Naive thymus-derived CD8-positive, alpha-beta T cell (primary cell): ENCODE data around the gene RCOR3. TPM values are rescaled to one million over a fixed set of nuclear protein-coding genes. Genes with fewer than 3 reads are reported as not detected.
"Not testable (repeated sequence)": the region's sequence is repeated elsewhere in the genome, so short reads cannot be mapped to it uniquely, and the experiment has no call there.

ENCODE experiments used
- ATAC-seq, 2 donors: fragments of 150-1000 bp; cut with Tn5 transposase in 1 of 2; sonication (Bioruptor Pico), chemical (Tn5 transposase) in 1 of 2; 1 replicate in 1 of 2; 2 replicates in 1 of 2; pipeline ENCODE4 v1.10.0; 2021; ENCODE audit warnings: mild to moderate bottlenecking in 2 of 2, moderate library complexity in 2 of 2
- POLR2A ChIA-PET: fragments of 350-600 bp; sonication (Branson Sonifier 250); formaldehyde crosslinking; loops from one replicate; lab custom pipeline; 2021; ENCODE audit warnings: antibody characterized with exemption; lab: Charles Lee
- DNase-seq, 10 donors: peaks; one replicate each; pipeline versions ENCODE4 v3.0.0 to v3.0.0-alpha.2; 2020 to 2022
- H3K27ac Mint-ChIP-seq, 10 donors: one replicate each; pipeline ENCODE4 v1.8.0; 2020 to 2022; ENCODE audit warnings: mild to moderate bottlenecking in 10 of 10, mixed read lengths in 10 of 10, moderate library complexity in 4 of 10, inconsistent platforms in 1 of 10
- H3K27me3 Mint-ChIP-seq, 5 donors: one replicate each; pipeline ENCODE4 v1.8.0; 2021 to 2022; ENCODE audit warnings: mixed read lengths in 5 of 5
- H3K36me3 Mint-ChIP-seq, 3 donors: one replicate each; pipeline ENCODE4 v1.8.0; 2020 to 2022; ENCODE audit warnings: mixed read lengths in 3 of 3, mild to moderate bottlenecking in 2 of 3, inconsistent platforms in 1 of 3
- H3K4me1 Mint-ChIP-seq, 4 donors: one replicate each; pipeline ENCODE4 v1.8.0; 2021 to 2022; ENCODE audit warnings: mixed read lengths in 4 of 4
- H3K4me3 Mint-ChIP-seq, 10 donors: one replicate each; pipeline ENCODE4 v1.8.0; 2020 to 2022; ENCODE audit warnings: mild to moderate bottlenecking in 10 of 10, mixed read lengths in 10 of 10, moderate library complexity in 6 of 10, inconsistent platforms in 1 of 10
- H3K9me3 Mint-ChIP-seq, 9 donors: one replicate each; pipeline ENCODE4 v1.8.0; 2020 to 2022; ENCODE audit warnings: mixed read lengths in 9 of 9, mild to moderate bottlenecking in 3 of 9, inconsistent platforms in 1 of 9, moderate library complexity in 1 of 9
- polyA plus RNA-seq, 3 donors: library from polyadenylated mRNA; unstranded; fragments of 300-500 nt; fragmentation: Illumina TruSeq; gene quantifications; one replicate each; pipeline ENCODE4 v1.2.3, GENCODE V29; 2021
- total RNA-seq, 8 experiments: library from RNA in 2 of 8; stranded (reverse) in 2 of 8; gene quantifications; one replicate each; pipeline ENCODE4 v1.2.3 and lab custom pipeline; 2021 to 2026

Gene RCOR3
- total and polyA plus RNA-seq, 5 experiments from 2014 or later: 22.5 to 88.6 (median 29.3) TPM

DNA sequence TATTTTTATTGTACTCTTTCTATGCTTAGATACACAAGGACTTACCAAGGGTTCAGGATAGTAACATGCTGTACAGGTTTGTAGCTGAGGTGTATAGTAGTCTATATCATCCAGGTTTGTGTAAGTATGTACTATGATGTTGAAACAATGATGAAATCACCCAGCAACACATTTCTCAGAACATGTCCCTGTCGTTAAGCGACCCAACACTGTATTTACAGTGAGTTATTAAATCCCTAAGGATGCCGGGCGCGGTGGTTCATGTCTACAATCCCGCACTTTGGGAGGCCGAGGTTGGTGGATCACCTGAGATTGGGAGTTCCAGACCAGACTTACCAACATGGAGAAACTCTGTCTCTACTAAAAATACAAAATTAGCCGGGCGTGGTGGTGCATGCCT is 21.6 kb upstream of the RCOR3 start:
- Mint-ChIP-seq H3K9me3 (peaks cover 0 to 4% (median 0%) of the 10 kb centered on the region in 9 donors), H3K27ac (no peak overlapping the region), H3K4me3 (no peak overlapping the region), H3K36me3 (peaks cover 0 to 5% (median 0%) of the 10 kb centered on the region in 3 donors), H3K4me1 (no peaks in the 10 kb centered on the region), H3K27me3 (peaks cover 0 to 2% (median 0%) of the 10 kb centered on the region in 5 donors)
- DNase-seq: no peak
- POLR2A ChIA-PET: interaction anchor here (0.9 kb wide), 1 partner anchor 21 kb away, joined by 3 read pairs; no protein-coding TSS in a partner anchor
- ATAC-seq: no peak

DNA sequence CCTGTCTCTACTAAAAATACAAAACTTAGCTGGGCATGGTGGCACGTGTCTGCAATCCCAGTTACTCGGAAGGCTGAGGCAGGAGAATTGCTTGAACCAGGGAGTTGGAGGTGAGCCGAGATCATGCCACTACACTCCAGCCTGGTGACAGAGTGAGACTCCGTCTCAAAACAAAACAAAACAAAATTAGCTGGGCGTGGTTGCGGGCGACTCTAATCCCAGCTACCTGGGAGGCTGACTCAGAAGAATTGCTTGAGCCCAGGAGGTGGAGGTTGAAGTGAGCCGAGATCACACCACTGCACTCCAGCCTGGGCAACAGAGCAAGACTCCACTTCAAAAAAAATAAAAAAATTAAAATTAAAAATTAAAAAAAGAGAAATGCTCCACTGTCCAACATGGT is 18.6 kb upstream of the RCOR3 start:
- H3K27ac Mint-ChIP-seq, POLR2A ChIA-PET, H3K27me3 Mint-ChIP-seq, H3K36me3 Mint-ChIP-seq, H3K4me1 Mint-ChIP-seq, DNase-seq, H3K9me3 Mint-ChIP-seq, H3K4me3 Mint-ChIP-seq, ATAC-seq: not testable (repeated sequence)

DNA sequence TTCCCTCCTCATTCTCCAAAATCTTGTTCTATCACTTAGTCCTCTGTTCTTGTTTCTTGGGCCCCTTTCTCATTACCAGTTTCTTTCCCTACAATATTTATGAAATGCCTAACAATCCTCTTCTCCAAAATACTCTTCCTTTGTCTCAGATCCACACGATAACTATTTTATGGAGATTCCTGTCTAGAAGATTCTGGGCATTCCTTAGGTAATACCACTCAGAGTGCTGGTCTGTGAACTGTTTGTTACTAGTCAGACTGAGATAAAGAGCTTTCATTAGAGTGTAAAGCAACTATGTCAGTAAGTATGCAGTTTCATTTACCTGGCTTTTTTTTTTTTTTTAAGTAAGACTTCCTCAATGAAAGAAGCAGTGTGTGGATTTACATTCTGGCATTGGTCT is 18.1 kb upstream of the RCOR3 start:
- Mint-ChIP-seq H3K27me3 (peaks cover 0 to 6% (median 2%) of the 10 kb centered on the region in 5 donors), H3K4me3 (no peak overlapping the region), H3K36me3 (peaks cover 0 to 5% (median 0%) of the 10 kb centered on the region in 3 donors), H3K4me1 (no peaks in the 10 kb centered on the region), H3K9me3 (peaks cover 0 to 4% (median 0%) of the 10 kb centered on the region in 9 donors), H3K27ac (no peak overlapping the region)
- POLR2A ChIA-PET: no interaction called here
- DNase-seq: no peak
- ATAC-seq: no peak

DNA sequence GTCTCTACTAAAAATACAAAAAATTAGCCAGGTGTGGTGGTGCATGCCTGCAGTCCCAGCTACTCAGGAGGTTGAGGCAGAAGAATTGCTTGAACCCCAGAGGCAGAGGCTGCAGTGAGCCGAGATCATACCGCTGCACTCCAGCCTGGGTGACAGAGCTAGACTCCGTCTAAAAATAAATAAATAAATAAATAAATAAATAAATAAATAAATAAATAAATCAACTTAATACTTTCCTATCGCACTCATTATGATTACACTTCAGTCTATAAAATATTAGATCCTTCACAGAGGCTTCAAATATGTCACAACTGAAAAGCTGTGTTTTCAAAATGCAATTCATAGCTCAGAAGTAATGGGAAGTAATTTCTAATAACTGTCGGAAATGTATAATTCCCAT is 15.5 kb upstream of the RCOR3 start:
- POLR2A ChIA-PET, ATAC-seq, H3K27me3 Mint-ChIP-seq, H3K4me3 Mint-ChIP-seq, DNase-seq, H3K27ac Mint-ChIP-seq, H3K36me3 Mint-ChIP-seq, H3K4me1 Mint-ChIP-seq, H3K9me3 Mint-ChIP-seq: not testable (repeated sequence)

DNA sequence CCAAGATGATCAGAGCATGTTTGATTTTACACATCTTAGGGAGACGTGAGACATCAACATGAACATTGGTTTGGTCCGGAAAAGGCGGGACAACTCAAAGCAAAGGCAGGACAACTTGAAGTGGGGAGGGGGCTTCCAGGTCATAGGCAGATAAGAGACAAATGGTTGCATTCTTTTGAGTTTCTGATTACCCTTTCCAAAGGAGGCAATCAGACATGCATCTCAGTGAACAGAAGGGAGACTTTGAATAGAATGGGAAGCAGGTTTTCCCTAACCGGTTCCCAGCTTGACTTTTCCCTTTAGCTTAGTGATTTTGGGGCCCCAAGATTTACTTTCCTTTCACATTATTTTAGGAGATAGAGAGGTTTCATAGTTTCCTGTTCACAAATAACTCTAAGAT is 12.6 kb upstream of the RCOR3 start:
- H3K9me3 Mint-ChIP-seq, H3K4me3 Mint-ChIP-seq, H3K36me3 Mint-ChIP-seq, H3K4me1 Mint-ChIP-seq, DNase-seq, H3K27me3 Mint-ChIP-seq, POLR2A ChIA-PET, H3K27ac Mint-ChIP-seq, ATAC-seq: not testable (repeated sequence)

DNA sequence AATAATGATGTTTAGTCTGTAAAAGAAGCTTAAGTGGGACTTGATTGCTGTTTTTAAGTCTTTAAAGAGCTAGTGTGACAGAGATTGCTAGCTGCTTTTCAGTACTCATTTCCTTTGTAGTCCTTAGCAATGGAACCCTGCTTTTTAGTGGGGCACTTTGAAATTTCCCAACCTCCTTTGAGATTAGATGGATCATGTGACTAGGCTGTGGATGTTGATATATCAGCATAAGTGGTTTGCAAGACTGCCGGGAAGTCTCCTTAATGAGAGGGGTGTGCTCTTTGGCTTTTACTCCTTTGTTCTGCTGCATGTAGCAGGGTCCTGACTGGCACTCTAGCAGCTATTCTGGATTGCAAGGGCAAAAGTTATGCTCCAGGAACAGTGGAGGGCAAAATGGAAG is 11.2 kb upstream of the RCOR3 start:
- no peak overlapping the region for H3K4me3 Mint-ChIP-seq
- H3K27me3 Mint-ChIP-seq: peaks cover 0 to 4% (median 2%) of the 10 kb centered on the region in 5 donors
- peak in 1 of 10 donors; percentile 10 for DNase-seq
- peak overlapping the region in 3 of 10 donors; percentile 48 to 63 (median 56) for H3K27ac Mint-ChIP-seq
- POLR2A ChIA-PET: interaction anchor here (1.9 kb wide), 1 partner anchor 10 kb away, joined by 12 read pairs; no protein-coding TSS in a partner anchor
- H3K9me3 Mint-ChIP-seq: no peaks in the 10 kb centered on the region
- H3K36me3 Mint-ChIP-seq: no peaks in the 10 kb centered on the region
- H3K4me1 Mint-ChIP-seq: peaks cover 0 to 9% (median 4%) of the 10 kb centered on the region in 4 donors
- no peak for ATAC-seq

DNA sequence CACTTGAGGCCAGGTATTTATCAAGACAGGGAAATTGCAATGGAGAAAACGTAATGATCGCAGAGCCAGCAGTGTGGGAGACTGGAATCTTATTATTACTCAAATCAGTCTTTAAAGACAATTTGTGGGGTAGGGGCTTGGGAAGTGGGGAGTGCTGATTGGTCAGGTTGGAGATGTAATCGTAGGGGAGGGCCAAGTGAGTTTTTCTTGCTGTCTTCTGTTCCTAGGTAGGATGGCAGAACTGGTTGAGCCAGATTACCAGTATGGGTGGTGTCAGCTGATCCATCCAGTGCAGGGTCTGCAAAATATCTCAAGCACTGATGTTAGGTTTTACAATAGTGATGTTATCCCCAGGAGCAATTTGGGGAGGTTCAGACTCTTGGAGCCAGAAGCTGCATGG is 9.6 kb upstream of the RCOR3 start:
- ATAC-seq, DNase-seq, H3K9me3 Mint-ChIP-seq, H3K27me3 Mint-ChIP-seq, H3K4me1 Mint-ChIP-seq, H3K36me3 Mint-ChIP-seq, POLR2A ChIA-PET: not testable (repeated sequence)
- Mint-ChIP-seq H3K27ac (peak overlapping the region in 1 of 10 donors; percentile 24), H3K4me3 (peak overlapping the region in 1 of 10 donors; percentile 50)

DNA sequence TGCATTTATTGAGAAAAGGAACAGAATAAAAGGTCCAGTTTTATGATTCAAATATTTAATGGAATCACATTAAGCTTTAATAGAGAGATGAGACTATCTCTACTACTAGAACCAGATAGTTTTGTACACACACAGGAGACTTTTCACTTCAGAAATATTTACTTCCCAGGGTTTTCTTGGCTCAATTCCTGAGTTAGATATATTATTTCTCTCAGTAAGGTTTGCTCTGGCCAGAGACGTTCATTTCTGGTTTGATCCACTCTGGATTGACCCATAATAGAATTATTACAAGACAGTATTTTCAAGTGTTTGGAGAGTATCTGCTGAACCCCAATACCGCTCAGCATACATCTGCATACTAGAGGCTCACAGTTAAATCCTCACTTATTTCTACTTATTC is 1.3 kb upstream of the RCOR3 start:
- Mint-ChIP-seq H3K4me3 (peak overlapping the region; percentile 90 to 96 (median 94)), H3K36me3 (peaks cover 0 to 6% (median 0%) of the 10 kb centered on the region in 3 donors), H3K27ac (peak overlapping the region; percentile 87 to 98 (median 96)), H3K27me3 (no peaks in the 10 kb centered on the region), H3K9me3 (no peaks in the 10 kb centered on the region), H3K4me1 (peaks cover 8 to 26% (median 23%) of the 10 kb centered on the region in 4 donors)
- POLR2A ChIA-PET: interaction anchor here (0.5 to 1.7 kb wide), 15 partner anchors 10 to 1028 kb away, joined by 3 to 14 read pairs (median 3); partner anchors contain the start of genes KCNH1 and PPP2R5A
- DNase-seq (no peak), ATAC-seq (no peak)

DNA sequence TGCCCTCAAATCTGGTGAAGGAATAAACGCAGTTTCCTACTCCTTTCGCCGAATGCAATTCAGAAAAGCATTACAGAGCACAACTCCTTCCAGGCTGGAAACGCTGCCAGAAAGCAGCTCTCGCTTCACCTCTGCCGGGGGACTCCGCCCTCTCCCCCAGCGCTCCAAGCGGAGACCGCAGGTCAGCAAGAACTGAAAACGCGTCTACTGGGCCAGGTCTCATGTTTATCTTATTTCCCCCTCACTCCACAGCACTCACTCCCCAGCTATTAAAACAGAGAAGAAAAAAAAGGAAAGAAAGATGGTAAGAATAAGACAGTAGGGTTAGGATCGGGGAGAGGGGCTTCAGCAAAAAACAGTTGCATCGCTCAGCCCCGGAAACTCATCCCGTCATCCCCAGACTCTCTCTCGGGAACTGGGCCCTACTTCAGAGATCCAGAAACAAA is 833 bp upstream of the RCOR3 start:
- H3K27me3 Mint-ChIP-seq: no peaks in the 10 kb centered on the region
- H3K9me3 Mint-ChIP-seq: no peaks in the 10 kb centered on the region
- peaks cover 0 to 10% (median 3%) of the 10 kb centered on the region in 3 donors for H3K36me3 Mint-ChIP-seq
- DNase-seq (peak; percentile 35 to 81 (median 60)), ATAC-seq (peak; percentile 35 to 43)
- H3K27ac Mint-ChIP-seq: peak overlapping the region; percentile 87 to 98 (median 96)
- POLR2A ChIA-PET: interaction anchor here (0.5 to 1.7 kb wide), 18 partner anchors 10 to 1028 kb away, joined by 3 to 14 read pairs (median 3); partner anchors contain the start of genes KCNH1 and PPP2R5A
- peaks cover 8 to 26% (median 23%) of the 10 kb centered on the region in 4 donors for H3K4me1 Mint-ChIP-seq
- H3K4me3 Mint-ChIP-seq: peak overlapping the region; percentile 90 to 96 (median 94)

DNA sequence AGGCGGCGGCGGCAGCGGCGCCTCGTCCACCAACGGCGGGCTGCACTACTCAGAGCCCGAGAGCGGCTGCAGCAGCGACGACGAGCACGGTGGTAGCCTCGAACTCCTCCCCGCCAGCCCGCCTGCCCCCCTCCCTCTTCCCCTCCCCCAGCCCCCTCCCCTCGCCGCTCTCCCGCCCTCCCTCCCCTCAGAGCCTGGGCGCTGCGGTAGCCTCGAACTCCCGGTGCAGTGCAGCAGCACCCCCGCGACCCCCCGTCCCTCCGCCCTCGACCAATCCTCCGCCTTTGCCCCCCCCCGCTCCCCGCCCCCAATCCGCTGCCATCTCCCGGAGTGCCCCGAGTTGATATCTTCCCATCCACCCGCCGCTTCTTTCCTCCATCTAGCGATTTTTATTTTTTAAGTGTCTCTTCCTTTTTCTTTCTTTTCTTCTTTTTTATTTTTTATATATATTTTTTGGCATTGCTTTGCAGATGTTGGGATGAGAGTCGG is 516 bp downstream of the RCOR3 start:
- peak; percentile 35 to 44 for ATAC-seq
- Mint-ChIP-seq H3K9me3 (no peaks in the 10 kb centered on the region), H3K27me3 (no peaks in the 10 kb centered on the region), H3K4me1 (peaks cover 12 to 33% (median 30%) of the 10 kb centered on the region in 4 donors), H3K36me3 (peaks cover 0 to 23% (median 3%) of the 10 kb centered on the region in 3 donors), H3K27ac (peak overlapping the region; percentile 75 to 96 (median 92)), H3K4me3 (peak overlapping the region; percentile 85 to 96 (median 90))
- peak in 5 of 10 donors; percentile 43 to 82 (median 54) for DNase-seq
- POLR2A ChIA-PET: interaction anchor here (0.6 to 1.6 kb wide), 3 partner anchors 10 to 939 kb away, joined by 4 to 7 read pairs (median 5); no protein-coding TSS in a partner anchor

DNA sequence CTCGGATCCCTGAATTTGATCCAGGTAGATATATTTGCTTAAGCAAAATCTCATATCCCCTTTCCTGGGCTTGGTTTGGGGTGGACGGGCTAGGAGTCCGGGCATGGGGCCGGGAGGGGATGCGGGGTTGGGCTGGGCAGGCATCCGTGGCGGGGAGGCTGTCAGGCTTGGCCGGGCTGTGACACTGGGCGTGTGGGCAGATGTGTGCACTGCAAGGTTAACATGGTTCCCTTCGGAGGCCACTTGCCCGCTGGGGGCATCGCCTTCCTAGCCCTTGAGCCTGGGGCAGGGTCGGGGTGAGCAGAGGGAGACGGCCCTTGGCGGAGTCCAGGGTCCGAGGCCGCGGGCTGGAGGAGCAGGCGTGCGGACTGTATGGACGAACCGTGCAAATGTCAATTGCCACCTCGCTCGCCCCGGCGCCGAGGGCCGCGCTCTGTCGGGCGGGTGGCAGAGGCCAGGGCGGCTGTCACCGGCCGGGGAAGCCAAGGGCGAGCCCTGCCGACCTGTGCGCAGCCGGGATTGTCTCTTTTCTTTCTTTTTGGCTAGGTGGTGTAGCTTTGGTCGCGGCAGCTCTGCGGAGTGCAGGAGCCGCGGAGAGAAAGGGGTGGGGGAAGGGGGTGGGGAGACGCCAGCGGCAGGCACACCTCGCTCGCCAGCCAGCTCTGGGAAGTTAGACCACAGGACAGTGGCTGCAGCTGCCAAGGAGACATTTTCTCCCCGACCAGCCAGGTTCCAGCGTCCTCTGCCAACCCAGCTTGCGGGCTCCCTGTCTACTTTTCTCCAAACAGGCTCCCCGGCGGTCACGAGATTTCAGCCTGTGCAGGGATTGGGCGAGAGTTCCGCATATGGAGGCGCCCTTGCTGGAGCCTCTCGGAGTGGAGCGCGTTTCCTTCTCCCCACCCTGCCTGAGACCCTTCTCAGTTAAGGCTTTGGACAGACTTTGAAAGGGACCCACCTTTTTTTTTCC is 1.3 kb downstream of the RCOR3 start:
- H3K9me3 Mint-ChIP-seq: no peaks in the 10 kb centered on the region
- POLR2A ChIA-PET: interaction anchor here (0.6 to 1.6 kb wide), 6 partner anchors 9 to 1025 kb away, joined by 3 to 7 read pairs (median 4); no protein-coding TSS in a partner anchor
- H3K27me3 Mint-ChIP-seq: no peaks in the 10 kb centered on the region
- ATAC-seq: peak; percentile 28 to 29
- peak overlapping the region; percentile 84 to 96 (median 90) for H3K4me3 Mint-ChIP-seq
- DNase-seq: peak; percentile 29 to 71 (median 48)
- peak overlapping the region; percentile 29 to 96 (median 90) for H3K27ac Mint-ChIP-seq
- H3K36me3 Mint-ChIP-seq: peaks cover 0 to 28% (median 5%) of the 10 kb centered on the region in 3 donors
- peaks cover 13 to 36% (median 32%) of the 10 kb centered on the region in 4 donors for H3K4me1 Mint-ChIP-seq

DNA sequence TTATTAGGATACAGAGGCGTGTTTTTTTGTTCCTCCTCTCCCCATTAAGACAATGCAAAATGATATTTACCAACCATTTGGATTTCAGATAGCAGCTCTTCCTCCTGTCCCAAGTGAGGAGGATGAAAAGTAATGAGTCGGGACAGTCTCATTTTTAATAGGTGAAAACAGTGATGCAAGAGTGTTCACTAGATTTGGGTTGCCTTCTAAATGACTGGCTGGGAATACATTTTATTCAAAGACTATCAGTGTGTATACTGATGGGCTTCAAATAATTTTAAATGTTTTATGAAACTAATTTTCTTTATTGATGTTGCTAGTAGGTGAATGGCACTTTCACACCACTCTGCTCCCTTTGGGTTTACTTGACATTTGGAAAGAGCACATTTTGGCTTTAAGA is 2.1 kb downstream of the RCOR3 start:
- DNase-seq: no peak
- Mint-ChIP-seq H3K9me3 (no peaks in the 10 kb centered on the region), H3K36me3 (peaks cover 0 to 31% (median 8%) of the 10 kb centered on the region in 3 donors), H3K27ac (peak overlapping the region; percentile 0 to 95 (median 88)), H3K27me3 (no peaks in the 10 kb centered on the region), H3K4me3 (peak overlapping the region; percentile 84 to 96 (median 90)), H3K4me1 (peaks cover 15 to 42% (median 35%) of the 10 kb centered on the region in 4 donors)
- POLR2A ChIA-PET: interaction anchor here (1.0 to 1.3 kb wide), 2 partner anchors 12 to 1024 kb away, joined by 3 to 5 read pairs; no protein-coding TSS in a partner anchor
- ATAC-seq: no peak
